GM18499 (cell line): ENCODE measurements around the gene BBIP1.
"Not testable (repeated sequence)": the region's sequence is repeated elsewhere in the genome, so short reads cannot be mapped to it uniquely, and the experiment has no call there.

Source experiments
- ATAC-seq: cut with Tn5 transposase; IDR thresholded peaks from one replicate; pipeline ENCODE4 v1.9.1; 2021; ENCODE audit warnings: moderate number of reproducible peaks; ENCODE audit not compliant: insufficient read depth, unreplicated experiment

Gene BBIP1

GRCh38 chr10:110927461-110927860 lies 8.5 kb upstream of the BBIP1 start:
- no peak for ATAC-seq

- ATAC-seq: no peak
Measured at GRCh38 chr10:110923856-110924493, 5.0 kb upstream of the BBIP1 start.

GRCh38 chr10:110919971-110920881 lies 1.2 kb upstream of the BBIP1 start:
- ATAC-seq: peak; percentile 28

- ATAC-seq: no peak
Measured at GRCh38 chr10:110919349-110919931, 460 bp upstream of the BBIP1 start, which contains the start of gene SHOC2. Gene SHOC2 (plus strand): TSS chr10:110919604. CDS start chr10:110964359, 44,755 bp downstream.

- no peak for ATAC-seq
Measured at GRCh38 chr10:110918269-110918642, 724 bp downstream of the BBIP1 start.

- no peak for ATAC-seq
Measured at GRCh38 chr10:110916554-110917346, 2.2 kb downstream of the BBIP1 start.

GRCh38 chr10:110915600-110915999 lies 3.4 kb downstream of the BBIP1 start:
- not testable (repeated sequence) for ATAC-seq

GRCh38 chr10:110915035-110915434 lies 3.9 kb downstream of the BBIP1 start:
- ATAC-seq: no peak

GRCh38 chr10:110914431-110914830 lies 4.5 kb downstream of the BBIP1 start:
- ATAC-seq: no peak

- ATAC-seq: no peak
Measured at GRCh38 chr10:110912374-110912773, 6.6 kb downstream of the BBIP1 start.

- ATAC-seq: no peak
Measured at GRCh38 chr10:110910138-110910537, 8.8 kb downstream of the BBIP1 start.

- peak; percentile 65 for ATAC-seq
Measured at GRCh38 chr10:110903280-110904278, 15.4 kb downstream of the BBIP1 start.

- no peak for ATAC-seq
Measured at GRCh38 chr10:110901954-110902819, 16.8 kb downstream of the BBIP1 start.

- ATAC-seq: no peak
Measured at GRCh38 chr10:110900983-110901382, 18.0 kb downstream of the BBIP1 start.

- no peak for ATAC-seq
Measured at GRCh38 chr10:110898391-110898790, 20.6 kb downstream of the BBIP1 start.

- ATAC-seq: no peak
Measured at GRCh38 chr10:110897184-110897583, 21.8 kb downstream of the BBIP1 start.

GRCh38 chr10:110893559-110894179 lies 25.3 kb downstream of the BBIP1 start:
- ATAC-seq: no peak
